ENCODE results near the gene TRIM65. TPM values are rescaled to one million over a fixed set of nuclear protein-coding genes. Genes with fewer than 3 reads are reported as not detected.

TRIM65 gene
- total and polyA plus RNA-seq, 2 experiments from 2014 or later, result 16.8 to 31.5 TPM

Other genes starting within 250 kb of the TRIM65 start
- 21.0 and 43.1 TPM in 2 replicates for gene RECQL5, start 229.8 kb downstream of the TRIM65 start, total RNA-seq
- gene RECQL5, start 229.8 kb downstream of the TRIM65 start, polyA plus RNA-seq, result 28.6 and 47.4 TPM in 2 replicates
- 40.1 and 50.8 TPM in 2 replicates for gene SAP30BP, start 229.6 kb downstream of the TRIM65 start, total RNA-seq
- 106 and 134 TPM in 2 replicates for gene SAP30BP, start 229.6 kb downstream of the TRIM65 start, polyA plus RNA-seq
- gene ITGB4, start 175.5 kb downstream of the TRIM65 start, total RNA-seq, result 0.09 and 0.21 TPM in 2 replicates
- gene ITGB4, start 175.5 kb downstream of the TRIM65 start, polyA plus RNA-seq, result 0.40 and 1.6 TPM in 2 replicates
- 35.1 and 54.0 TPM in 2 replicates for gene GALK1, start 131.8 kb downstream of the TRIM65 start, total RNA-seq
- gene GALK1, start 131.8 kb downstream of the TRIM65 start, polyA plus RNA-seq, result 42.4 and 74.4 TPM in 2 replicates
- gene UNK, start 112.1 kb downstream of the TRIM65 start, total RNA-seq, result 34.2 and 37.8 TPM in 2 replicates
- 20.5 and 35.9 TPM in 2 replicates for gene UNK, start 112.1 kb downstream of the TRIM65 start, polyA plus RNA-seq
- 4.6 and 14.8 TPM in 2 replicates for gene UNC13D, start 52.5 kb downstream of the TRIM65 start, total RNA-seq
- gene UNC13D, start 52.5 kb downstream of the TRIM65 start, polyA plus RNA-seq, result 10.8 and 24.6 TPM in 2 replicates
- 61.3 and 75.6 TPM in 2 replicates for gene WBP2, start 41.6 kb downstream of the TRIM65 start, total RNA-seq
- gene WBP2, start 41.6 kb downstream of the TRIM65 start, polyA plus RNA-seq, result 160 and 161 TPM in 2 replicates
- 1.3 and 4.6 TPM in 2 replicates for gene TRIM47, start 18.4 kb downstream of the TRIM65 start, total RNA-seq
- gene TRIM47, start 18.4 kb downstream of the TRIM65 start, polyA plus RNA-seq, result 2.2 and 2.9 TPM in 2 replicates
- gene MRPL38, start 7.9 kb upstream of the TRIM65 start, total RNA-seq, result 63.9 and 68.0 TPM in 2 replicates
- gene MRPL38, start 7.9 kb upstream of the TRIM65 start, polyA plus RNA-seq, result 222 and 227 TPM in 2 replicates
- 13.8 and 15.9 TPM in 2 replicates for gene FBF1, start 44.1 kb upstream of the TRIM65 start, total RNA-seq
- 8.2 and 11.8 TPM in 2 replicates for gene FBF1, start 44.1 kb upstream of the TRIM65 start, polyA plus RNA-seq
- 27.7 and 43.0 TPM in 2 replicates for gene ACOX1, start 82.2 kb upstream of the TRIM65 start, total RNA-seq
- 15.5 and 21.3 TPM in 2 replicates for gene ACOX1, start 82.2 kb upstream of the TRIM65 start, polyA plus RNA-seq
- gene TEN1, start 82.3 kb upstream of the TRIM65 start, total RNA-seq, result 23.8 and 27.4 TPM in 2 replicates
- gene TEN1, start 82.3 kb upstream of the TRIM65 start, polyA plus RNA-seq, result 15.6 and 26.9 TPM in 2 replicates
- gene CDK3, start 103.9 kb upstream of the TRIM65 start, total RNA-seq, result 13.4 and 14.3 TPM in 2 replicates
- gene CDK3, start 103.9 kb upstream of the TRIM65 start, polyA plus RNA-seq, result 12.2 and 18.5 TPM in 2 replicates
- gene EVPL, start 130.4 kb upstream of the TRIM65 start, total RNA-seq, result 0.09 TPM in 1 of 2 replicates, not detected in the other
- gene EVPL, start 130.4 kb upstream of the TRIM65 start, polyA plus RNA-seq, result 1.0 TPM in 1 of 2 replicates, not detected in the other
- gene SRP68, start 175.6 kb upstream of the TRIM65 start, total RNA-seq, result 33.4 and 55.4 TPM in 2 replicates
- 103 and 123 TPM in 2 replicates for gene SRP68, start 175.6 kb upstream of the TRIM65 start, polyA plus RNA-seq
- gene GALR2, start 177.8 kb upstream of the TRIM65 start, total RNA-seq, result 0.32 TPM in 1 of 2 replicates, not detected in the other
- 0.55 TPM in 1 of 2 replicates, not detected in the other for gene GALR2, start 177.8 kb upstream of the TRIM65 start, polyA plus RNA-seq
- gene ZACN, start 182.2 kb upstream of the TRIM65 start, total RNA-seq, result not detected in 2 replicates
- 5.8 and 33.8 TPM in 2 replicates for gene ZACN, start 182.2 kb upstream of the TRIM65 start, polyA plus RNA-seq
- gene EXOC7, start 206.8 kb upstream of the TRIM65 start, total RNA-seq, result 121 and 166 TPM in 2 replicates
- gene EXOC7, start 206.8 kb upstream of the TRIM65 start, polyA plus RNA-seq, result 134 and 167 TPM in 2 replicates
- gene FOXJ1, start 244.3 kb upstream of the TRIM65 start, total RNA-seq, result 0.07 and 0.12 TPM in 2 replicates
- gene FOXJ1, start 244.3 kb upstream of the TRIM65 start, polyA plus RNA-seq, result 0.18 TPM in 1 of 2 replicates, not detected in the other

Data from cardiac muscle cell (in vitro differentiated cells and primary cell).